Measurements from ENCODE around the gene TLE3. TPM values are rescaled to one million over a fixed set of nuclear protein-coding genes. Genes with fewer than 3 reads are reported as not detected.
A peak's percentile ranks its signal among the peaks of the same experiment; 100 is the strongest.

Gene TLE3
- total and polyA plus RNA-seq, 2 of the 13 experiments (the other 11 are each of a cell fraction or from before 2014, with no cell fraction given) = 11.9 to 13.8 TPM

- no peak for ATAC-seq
- FAIRE-seq = no peak
- intact Hi-C loops (cut with micrococcal nuclease; ENCODE audit: unreplicated experiment) = loop anchor here (2.0 to 5.0 kb wide), 3 partner anchors 41 to 508 kb away; no protein-coding TSS in a partner anchor
- Histone ChIP-seq H3K4me1 (ENCODE audit: insufficient read depth, low read length) (peaks cover 51% of the 10 kb centered on the region), H3K4me2 (ENCODE audit: low read depth, low read length) (peak overlapping the region; percentile 64), H3K79me2 (ENCODE audit: insufficient read depth, low read length) (peaks cover 14% of the 10 kb centered on the region), H3K9ac (ENCODE audit: insufficient read depth, low read depth, low read length) (0 out of 2 replicates have a peak overlapping the region, but pooled peaks have one; percentile 13), H3K27ac (ENCODE audit: extremely low read length, insufficient read depth, low read length) (no peak overlapping the region), H4K20me1 (ENCODE audit: insufficient read depth, low read length) (peaks cover 14% of the 10 kb centered on the region; the same call in 1 of the 2 replicates), H2AFZ (ENCODE audit: low read length) (no peak overlapping the region), H3K4me3 (replicated peaks in 1 of 3; ENCODE audit: insufficient read depth in 1 of 3, low read depth in 2 of 3, low read length in 3 of 3) (peak overlapping the region in 1 of 3 experiments; percentile 68; a peak in 2 of 6 replicates), H3K27me3 (ENCODE audit: control insufficient read depth in 1 of 2, insufficient read depth in 2 of 2, low read length in 2 of 2) (peaks cover 6 to 26% of the 10 kb centered on the region in 2 experiments), H3K36me3 (replicated peaks in 1 of 2; ENCODE audit: control insufficient read depth in 1 of 2, insufficient read depth in 2 of 2, low read length in 2 of 2) (no peaks in the 10 kb centered on the region), H3K9me3 (ENCODE audit: low read length) (no peaks in the 10 kb centered on the region)
- no peak for TF ChIP-seq CHD2 (IDR thresholded peaks at IDR 0.05; ENCODE audit: low read depth, low read length)
- peak; percentile 58; the same call in 1 of the 2 replicates for TF ChIP-seq ZNF512B (CRISPR knock-in tag; IDR thresholded peaks at IDR 0.05; ENCODE audit: borderline replicate concordance)
- DNase-seq (ENCODE audit: low spot score) = no peak
- no TSS peak for BruUV-seq (replicated peaks)
- ChIA-PET CTCF (ENCODE audit: low intra/inter-chr PET ratio, low total read pairs) (no interaction called here), POLR2A (interaction anchor here (0.6 to 12.3 kb wide), 13 partner anchors 9 to 648 kb away, joined by 3 to 152 read pairs (median 6); partner anchors contain the start of gene RPLP1)
- 4% methylated on average over 17 of the region's 17 CpGs for WGBS (ENCODE audit: low lambda C conversion rate)
- in situ Hi-C loops (cut with HindIII; ENCODE audit: extremely low pct_ligation_motif_present, low pct_unique_long_range_greater_than_20kb) = loop anchor here (25.0 kb wide), 1 partner anchor 638 kb away; the partner anchor contains the start of gene RPLP1
These were observed 2.3 kb upstream of the TLE3 start for GRCh38 chr15:70099967-70100473.
